Fibroblast of lung (primary cell): ENCODE results near the gene MIOX.

Source experiments
- EZH2 ChIP-seq: IDR thresholded peaks from 2 replicates; pipeline ENCODE4 v1.5.1; 2012; ENCODE audit warnings: low read length, control low read depth, mild to moderate bottlenecking; ENCODE audit errors: missing control alignments
- TF ChIP-seq, protein P1 (sequence below), 2 donors: IDR thresholded peaks in 1 of 2; conservative IDR thresholded peaks in 1 of 2; 1 replicate in 1 of 2; 2 replicates in 1 of 2; pipeline ENCODE4 v1.5.1; 2011 to 2012; ENCODE audit warnings: low read length in 2 of 2, control low read depth in 1 of 2, inconsistent platforms in 1 of 2, low read depth in 1 of 2, mild to moderate bottlenecking in 1 of 2

DNA sequence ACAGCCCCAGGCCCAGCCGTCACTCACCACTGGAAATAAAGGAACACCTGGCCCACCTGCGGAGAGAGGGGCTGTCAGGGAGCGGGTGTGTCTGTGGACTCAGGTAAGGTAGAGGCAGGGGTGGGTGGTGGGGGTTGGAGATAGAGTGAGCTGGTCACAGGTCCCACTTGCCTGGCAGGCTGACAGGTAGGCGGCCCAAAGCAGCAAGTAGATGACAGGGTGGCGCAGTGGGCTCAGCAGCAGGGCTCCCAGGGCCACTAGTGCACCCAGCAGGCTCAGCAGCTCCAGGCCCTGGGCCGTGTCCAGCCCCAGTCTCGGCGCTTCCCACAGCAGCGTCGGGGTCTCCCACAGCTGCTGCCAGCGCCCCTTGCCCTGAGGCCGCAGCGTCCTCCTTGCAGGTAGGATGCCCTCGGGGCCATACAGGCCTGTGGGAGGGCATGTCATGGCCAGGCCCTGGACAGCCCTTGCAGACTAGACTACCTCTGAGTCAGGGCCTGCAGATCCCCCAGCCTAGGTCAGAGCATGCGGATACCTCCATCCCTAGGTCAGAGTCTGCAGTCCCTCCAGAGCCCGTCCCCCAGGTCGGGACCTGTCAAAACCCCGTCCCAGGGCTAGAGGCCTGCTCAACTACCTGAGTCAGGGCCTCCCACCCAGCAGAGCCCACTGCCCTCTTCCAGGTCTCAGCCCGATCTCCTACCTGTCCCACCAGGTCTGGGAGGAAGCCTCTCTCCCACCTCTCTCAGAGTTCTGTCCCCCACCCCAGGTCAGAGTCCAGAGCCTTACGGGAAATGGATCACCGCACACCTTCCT, 20.2 kb downstream of the MIOX start:
- TF ChIP-seq, protein P1, sequence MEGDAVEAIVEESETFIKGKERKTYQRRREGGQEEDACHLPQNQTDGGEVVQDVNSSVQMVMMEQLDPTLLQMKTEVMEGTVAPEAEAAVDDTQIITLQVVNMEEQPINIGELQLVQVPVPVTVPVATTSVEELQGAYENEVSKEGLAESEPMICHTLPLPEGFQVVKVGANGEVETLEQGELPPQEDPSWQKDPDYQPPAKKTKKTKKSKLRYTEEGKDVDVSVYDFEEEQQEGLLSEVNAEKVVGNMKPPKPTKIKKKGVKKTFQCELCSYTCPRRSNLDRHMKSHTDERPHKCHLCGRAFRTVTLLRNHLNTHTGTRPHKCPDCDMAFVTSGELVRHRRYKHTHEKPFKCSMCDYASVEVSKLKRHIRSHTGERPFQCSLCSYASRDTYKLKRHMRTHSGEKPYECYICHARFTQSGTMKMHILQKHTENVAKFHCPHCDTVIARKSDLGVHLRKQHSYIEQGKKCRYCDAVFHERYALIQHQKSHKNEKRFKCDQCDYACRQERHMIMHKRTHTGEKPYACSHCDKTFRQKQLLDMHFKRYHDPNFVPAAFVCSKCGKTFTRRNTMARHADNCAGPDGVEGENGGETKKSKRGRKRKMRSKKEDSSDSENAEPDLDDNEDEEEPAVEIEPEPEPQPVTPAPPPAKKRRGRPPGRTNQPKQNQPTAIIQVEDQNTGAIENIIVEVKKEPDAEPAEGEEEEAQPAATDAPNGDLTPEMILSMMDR (conservative IDR thresholded peaks at IDR 0.05 in 1 of 2, IDR thresholded peaks at IDR 0.05 in 1 of 2; ENCODE audit: low read depth in 1 of 2, low read length in 2 of 2), result no peak
- TF ChIP-seq EZH2, result no peak
